ENCODE results near the gene LMF2.

Gene LMF2

DNA sequence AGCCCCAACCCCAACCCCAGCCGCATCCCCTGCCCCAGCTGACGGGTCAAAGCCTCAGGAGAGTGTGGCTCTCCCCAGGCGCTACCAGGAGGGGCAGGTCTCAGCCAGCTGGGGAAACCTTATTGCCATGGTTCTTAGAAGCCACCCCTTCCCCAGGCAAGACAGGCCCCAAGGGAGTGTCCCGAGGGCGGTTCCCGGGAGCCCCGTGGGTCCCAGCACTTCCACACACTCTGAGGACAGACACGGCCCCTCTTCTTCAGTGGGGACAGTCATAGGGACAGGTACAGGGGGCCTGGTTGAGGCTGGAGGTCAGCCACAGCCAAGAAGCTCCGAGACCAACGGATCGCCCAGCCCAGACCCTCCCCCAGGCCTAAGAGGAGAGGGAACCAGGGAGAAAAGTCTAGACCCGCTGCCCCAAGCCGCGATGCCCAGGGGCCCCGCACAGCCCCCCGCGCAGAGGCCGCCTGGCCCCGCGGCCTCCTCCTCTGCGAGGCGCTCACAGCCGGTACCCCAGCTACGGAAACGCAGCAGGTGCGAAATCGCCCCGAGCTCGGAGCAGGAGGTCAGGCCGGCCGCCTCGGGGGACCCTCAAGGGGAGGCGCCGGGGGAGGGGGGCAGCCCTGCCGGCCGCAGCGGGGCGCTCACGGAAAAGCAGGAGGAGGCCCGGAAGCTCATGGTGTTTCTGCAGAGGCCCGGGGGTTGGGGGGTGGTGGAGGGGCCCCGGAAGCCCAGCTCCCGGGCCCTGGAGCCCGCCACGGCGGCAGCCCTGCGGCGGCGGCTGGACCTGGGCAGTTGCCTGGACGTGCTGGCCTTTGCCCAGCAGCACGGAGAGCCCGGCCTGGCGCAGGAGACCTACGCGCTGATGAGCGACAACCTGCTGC lies 40.8 kb upstream of the LMF2 start:
- TF ChIP-seq, protein P1, sequence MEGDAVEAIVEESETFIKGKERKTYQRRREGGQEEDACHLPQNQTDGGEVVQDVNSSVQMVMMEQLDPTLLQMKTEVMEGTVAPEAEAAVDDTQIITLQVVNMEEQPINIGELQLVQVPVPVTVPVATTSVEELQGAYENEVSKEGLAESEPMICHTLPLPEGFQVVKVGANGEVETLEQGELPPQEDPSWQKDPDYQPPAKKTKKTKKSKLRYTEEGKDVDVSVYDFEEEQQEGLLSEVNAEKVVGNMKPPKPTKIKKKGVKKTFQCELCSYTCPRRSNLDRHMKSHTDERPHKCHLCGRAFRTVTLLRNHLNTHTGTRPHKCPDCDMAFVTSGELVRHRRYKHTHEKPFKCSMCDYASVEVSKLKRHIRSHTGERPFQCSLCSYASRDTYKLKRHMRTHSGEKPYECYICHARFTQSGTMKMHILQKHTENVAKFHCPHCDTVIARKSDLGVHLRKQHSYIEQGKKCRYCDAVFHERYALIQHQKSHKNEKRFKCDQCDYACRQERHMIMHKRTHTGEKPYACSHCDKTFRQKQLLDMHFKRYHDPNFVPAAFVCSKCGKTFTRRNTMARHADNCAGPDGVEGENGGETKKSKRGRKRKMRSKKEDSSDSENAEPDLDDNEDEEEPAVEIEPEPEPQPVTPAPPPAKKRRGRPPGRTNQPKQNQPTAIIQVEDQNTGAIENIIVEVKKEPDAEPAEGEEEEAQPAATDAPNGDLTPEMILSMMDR (IDR thresholded peaks at IDR 0.05; ENCODE audit: extremely low read depth, missing control alignments): no peak
- DNase-seq (ENCODE audit: low spot score): peak; percentile 86

DNA sequence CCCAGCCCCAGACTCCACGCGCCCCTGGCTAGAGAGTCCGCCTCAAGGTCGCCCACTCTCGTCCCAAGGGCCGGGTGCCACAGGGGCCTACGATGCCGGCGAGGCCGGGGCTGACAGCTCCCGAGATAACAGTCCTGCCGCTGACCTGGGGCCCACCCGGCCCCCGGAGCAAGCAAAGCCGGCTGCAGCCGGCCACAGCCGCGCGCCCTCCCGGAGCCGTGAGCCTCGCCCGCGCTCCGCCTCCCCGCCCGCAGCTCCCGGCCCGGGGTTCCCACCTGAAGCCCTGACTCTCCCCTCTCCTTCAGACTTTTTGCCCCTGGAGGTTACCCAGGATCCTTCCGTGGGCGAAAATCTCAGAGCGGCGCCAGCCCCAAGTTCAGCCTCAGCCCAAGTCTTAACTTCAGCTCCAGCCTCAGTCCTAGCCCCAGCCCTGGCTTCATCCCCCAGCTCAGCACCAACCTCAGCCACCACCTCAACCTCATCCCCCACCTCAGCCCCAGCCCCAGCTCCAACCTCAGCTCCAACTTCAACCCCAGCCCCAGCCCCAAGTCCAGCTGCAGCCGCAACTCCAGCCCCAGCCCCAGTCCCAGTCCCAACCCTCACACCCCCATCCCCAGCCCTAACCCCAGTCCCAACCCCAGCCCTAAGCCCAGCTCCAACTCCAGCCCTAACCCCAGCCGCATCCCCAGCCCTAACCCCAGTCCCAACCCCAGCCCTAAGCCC lies 39.9 kb upstream of the LMF2 start:
- TF ChIP-seq, protein P1 (IDR thresholded peaks at IDR 0.05; ENCODE audit: extremely low read depth, missing control alignments): no peak
- peak; percentile 56 for DNase-seq (ENCODE audit: low spot score)

DNA sequence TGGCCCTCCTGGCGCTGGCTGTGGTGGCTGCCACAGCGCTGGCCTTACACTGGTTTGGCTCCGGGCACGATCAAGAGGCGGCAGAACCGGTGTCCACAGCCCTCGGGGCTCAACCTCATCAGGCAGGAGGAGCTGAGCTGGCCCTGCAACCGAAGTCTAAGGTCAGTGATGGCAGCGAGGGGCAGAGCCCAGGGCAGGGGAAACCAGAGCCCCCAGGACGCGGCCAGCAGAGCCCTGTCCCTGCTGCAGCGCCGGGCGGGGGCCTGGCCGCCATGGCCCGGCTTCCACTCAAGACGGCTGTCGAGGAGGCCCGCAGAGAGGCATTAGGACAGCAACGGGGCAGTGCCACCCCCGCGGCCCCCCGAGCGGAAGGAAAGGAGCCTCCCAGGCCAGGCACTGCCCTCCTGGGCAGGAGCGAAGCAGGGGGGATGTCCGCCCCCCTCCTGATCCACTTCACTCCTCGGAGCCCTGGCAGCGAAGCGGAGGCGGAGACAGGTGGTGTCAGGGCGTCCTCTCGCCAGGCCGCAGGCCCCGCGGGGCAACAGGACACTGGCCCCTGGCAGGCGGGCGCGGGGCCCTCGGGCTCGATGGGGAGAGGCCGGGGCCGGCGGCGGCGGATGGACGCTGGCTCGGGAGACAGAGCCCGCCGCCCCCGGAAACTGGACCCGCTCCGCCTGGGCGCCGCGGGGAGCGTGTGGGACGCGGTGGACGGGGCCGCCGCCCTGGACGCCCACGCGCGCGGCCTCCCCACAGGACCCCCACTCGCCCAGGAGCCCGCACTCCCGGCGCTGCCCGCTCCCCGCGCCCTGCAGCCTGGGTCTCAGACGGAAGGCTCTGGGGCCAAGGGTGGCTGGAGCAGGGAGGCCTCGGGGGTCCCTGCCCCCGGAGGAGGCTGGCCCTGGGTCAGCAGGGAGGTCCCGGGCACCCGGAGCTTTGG lies 39.1 kb upstream of the LMF2 start:
- TF ChIP-seq, protein P1 (IDR thresholded peaks at IDR 0.05; ENCODE audit: extremely low read depth, missing control alignments): no peak
- peak; percentile 34 for DNase-seq (ENCODE audit: low spot score)

DNA sequence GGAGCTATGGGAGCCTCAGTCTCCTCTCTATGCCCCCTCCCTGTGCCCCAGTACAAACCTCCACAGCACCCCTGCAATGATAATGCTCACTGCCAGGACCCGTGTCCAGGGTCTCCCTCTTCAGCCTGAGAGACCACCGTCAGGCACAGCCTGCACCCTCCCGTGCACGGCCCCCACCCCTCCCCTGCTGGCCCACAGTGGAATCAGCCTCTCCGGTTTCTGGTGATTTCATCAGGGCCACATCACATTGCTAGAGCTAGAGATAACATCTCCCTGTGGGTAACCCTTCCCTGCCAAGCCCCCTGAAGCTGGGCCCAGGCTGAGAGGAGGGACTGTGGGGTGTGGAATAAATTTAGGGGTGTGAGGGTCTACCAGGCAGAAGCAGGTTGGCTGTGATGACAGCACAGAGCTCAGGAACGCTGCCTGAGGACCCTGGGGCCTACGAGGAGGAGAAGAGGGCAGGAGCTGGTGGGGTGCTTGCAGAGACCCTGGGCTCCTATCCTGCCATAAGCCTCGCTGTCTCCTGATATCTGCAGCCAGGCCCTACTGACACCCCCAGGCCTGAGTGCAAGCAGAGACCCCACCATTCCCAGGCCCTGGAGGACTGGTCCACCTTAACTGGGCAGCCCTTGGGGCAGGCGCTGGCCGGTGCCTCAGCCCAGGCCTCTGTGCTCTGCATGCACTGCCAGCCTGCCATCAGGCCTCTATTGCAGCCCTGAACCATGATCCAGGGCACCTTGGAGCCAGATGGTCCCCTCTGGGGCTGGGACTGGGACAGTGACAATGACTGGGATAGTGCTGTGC lies 38.2 kb upstream of the LMF2 start, which contains the start of gene KLHDC7B:
TSS of gene KLHDC7B (plus strand) at position 378 of the 804 bp plus-strand sequence. CDS start at position 723, 345 bp downstream.
- DNase-seq (ENCODE audit: low spot score): peak; percentile 51
- TF ChIP-seq, protein P1 (IDR thresholded peaks at IDR 0.05; ENCODE audit: extremely low read depth, missing control alignments): no peak

DNA sequence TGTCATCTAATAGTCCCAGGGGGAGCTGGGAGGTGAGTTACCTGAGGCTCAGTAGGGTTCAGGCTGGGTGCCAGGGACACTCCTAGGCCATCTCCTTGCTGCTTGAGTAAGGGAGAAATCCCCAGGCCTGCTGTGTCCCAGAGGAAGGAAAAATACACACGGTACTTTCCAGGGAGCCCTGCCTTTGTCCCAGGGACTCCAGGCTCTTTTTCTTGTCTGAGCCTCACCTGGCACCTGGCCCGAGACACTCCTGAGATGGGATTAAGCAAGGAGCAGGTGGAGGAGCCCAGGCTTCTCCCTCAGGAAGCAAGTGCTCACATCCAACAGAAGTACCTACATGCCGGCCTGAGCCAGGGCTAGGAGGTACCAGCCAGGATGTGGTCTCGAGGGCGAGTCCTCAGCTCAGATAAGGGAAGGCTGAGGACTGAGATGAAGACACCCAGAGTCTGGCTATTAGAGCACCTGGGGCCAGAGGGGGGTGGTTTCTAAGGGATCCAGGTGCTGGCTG lies 37.3 kb upstream of the LMF2 start:
- TF ChIP-seq, protein P1 (IDR thresholded peaks at IDR 0.05; ENCODE audit: extremely low read depth, missing control alignments): no peak
- DNase-seq (ENCODE audit: low spot score): peak; percentile 54

DNA sequence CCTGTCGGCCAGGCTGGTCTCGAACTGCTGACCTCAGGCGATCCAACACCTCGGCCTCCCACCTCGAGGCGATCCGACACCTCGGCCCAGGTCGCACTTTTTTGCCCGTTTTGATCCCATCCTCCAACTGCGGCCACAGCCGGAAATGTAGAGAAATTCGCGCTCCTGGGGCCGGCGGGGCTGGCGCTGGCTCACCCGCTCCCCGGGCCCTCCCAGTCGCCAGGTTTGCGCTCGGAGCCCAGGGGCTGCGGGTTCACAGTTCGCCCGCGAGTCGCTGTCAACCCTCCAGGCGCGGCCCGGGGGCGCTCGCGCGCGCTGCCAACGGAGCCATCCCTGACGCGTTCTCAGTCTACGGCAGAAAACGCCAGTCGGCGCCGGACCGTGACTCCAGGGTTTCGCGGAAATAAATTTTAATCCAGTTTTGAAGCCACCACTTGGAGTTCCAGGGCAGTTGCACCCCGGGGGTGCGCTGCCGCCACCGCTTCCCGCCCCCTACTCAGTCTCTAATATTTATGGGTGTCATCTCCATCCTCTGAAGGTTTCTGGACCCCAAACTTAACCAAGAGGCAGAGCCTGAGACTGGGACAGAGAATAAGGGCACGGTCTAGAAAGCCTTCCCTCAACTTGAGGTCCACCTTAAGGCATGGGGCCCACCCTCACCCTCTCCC lies 36.7 kb upstream of the LMF2 start:
- TF ChIP-seq, protein P1 (IDR thresholded peaks at IDR 0.05; ENCODE audit: extremely low read depth, missing control alignments): peak; percentile 74
- peak; percentile 88 for DNase-seq (ENCODE audit: low spot score)
